NOMO-1 treated with dmso at 0.1 percent for 144 hours (cell line): Measurements from ENCODE around the gene LIPC.

Experiments
- DNase-seq: peaks from one replicate; lab custom pipeline; 2025; ENCODE audit not compliant: unreplicated experiment; lab: John Stamatoyannopoulos, UW

The LIPC gene

GRCh38 chr15:58605931-58606530, 174.2 kb downstream of the LIPC start:
- no peak for DNase-seq

DNA sequence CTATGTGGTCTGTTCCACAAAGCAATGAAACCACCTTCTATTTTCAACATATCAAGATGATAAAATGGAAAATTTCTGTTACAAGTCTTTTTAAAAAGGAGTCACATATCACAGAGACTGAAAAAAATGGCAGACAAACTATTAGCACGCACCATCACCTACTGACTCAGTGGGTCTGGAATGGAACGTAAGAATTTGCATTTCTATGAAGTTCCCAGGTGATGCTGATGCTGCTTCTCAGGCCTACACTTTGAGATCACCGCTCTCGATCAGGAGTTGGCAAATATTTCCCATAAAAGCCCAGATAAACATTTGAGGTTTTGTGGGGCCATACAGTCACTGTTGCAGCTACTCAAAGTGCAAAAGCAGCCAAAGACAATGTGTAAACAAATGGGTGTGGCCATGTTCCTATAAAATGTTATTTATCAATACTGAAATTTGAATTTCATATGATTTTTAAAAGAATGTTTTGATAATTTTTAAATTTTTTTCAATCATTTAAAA, 174.8 kb downstream of the LIPC start:
- no peak for DNase-seq

GRCh38 chr15:58608129-58608590, 176.4 kb downstream of the LIPC start:
- DNase-seq, result no peak

- DNase-seq, result no peak
These were observed 176.9 kb downstream of the LIPC start for GRCh38 chr15:58608711-58609110.

- no peak for DNase-seq
These were observed 180.2 kb downstream of the LIPC start for GRCh38 chr15:58611731-58612676.

DNA sequence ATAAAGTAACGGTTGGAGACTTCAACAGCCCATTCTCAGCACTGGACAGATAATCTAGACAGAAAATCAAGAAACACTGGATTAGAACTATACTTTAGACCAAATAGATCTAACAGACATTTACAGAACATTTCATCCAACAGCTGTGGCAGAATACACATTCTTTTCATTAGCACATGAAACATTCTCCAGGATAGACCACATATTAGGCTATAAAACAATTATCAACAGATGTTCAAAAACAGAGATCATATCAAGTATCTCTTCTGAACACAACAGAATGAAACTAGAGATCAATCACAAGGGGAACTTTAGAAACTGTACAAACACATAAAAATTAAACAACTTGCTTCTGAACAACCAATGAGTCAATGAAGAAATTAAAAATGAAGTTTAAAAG, 184.4 kb downstream of the LIPC start:
- DNase-seq, result no peak
